HepG2 (cell line): ENCODE measurements around the gene GNAS-AS1. TPM values are rescaled to one million over a fixed set of nuclear protein-coding genes. Genes with fewer than 3 reads are reported as not detected.

ENCODE experiments used
- ATAC-seq: fragments of 200-7000 bp; cut with Tn5 transposase; 3 replicates; pipeline ENCODE4 v1.9.1; 2020; ENCODE audit warnings: mild to moderate bottlenecking, moderate library complexity
- BruUV-seq: library from RNA; stranded (reverse); fragments of 400-500 nt; replicated peaks from 2 replicates; lab custom pipeline; 2021; lab: Mats Ljungman, UMichigan
- CTCF ChIA-PET: fragments of 300-600 bp; formaldehyde crosslinking; extraction: SDS; loops from one replicate; lab custom pipeline; 2021; ENCODE audit warnings: low total read pairs, inconsistent platforms, low intra/inter-chr PET ratio; lab: Yijun Ruan, JAX
- POLR2A ChIA-PET: fragments of 350-600 bp; sonication (Branson Sonifier 250); formaldehyde crosslinking; loops from one replicate; lab custom pipeline; 2020; ENCODE audit warnings: antibody characterized with exemption, inconsistent platforms; lab: Yijun Ruan, JAX
- DNase-seq: peaks from one replicate; pipeline ENCODE4 v3.0.0-alpha.2; 2015; ENCODE audit warnings: low spot score
- FAIRE-seq: peaks from 3 replicates; lab custom pipeline; 2011; peaks lifted over from hg19 to GRCh38; lab: Jason Lieb, UNC
- H2AFZ ChIP-seq: one replicate; pipeline ENCODE4 v1.6.1; 2011; ENCODE audit warnings: low read length, inconsistent platforms
- H3K27ac ChIP-seq: fragments of 300-600 bp; 3 replicates; pipeline ENCODE4 v1.8.0; 2011; ENCODE audit warnings: mixed run types, mild to moderate bottlenecking, mixed read lengths, low read length, inconsistent platforms; ENCODE audit not compliant: insufficient read depth; ENCODE audit errors: extremely low read length
- H3K27me3 ChIP-seq, 2 experiments: fragments of 200-600 bp in 1 of 2; 2 replicates in 1 of 2; 3 replicates in 1 of 2; pipeline versions ENCODE4 v1.6.0 to v1.8.0; 2011; ENCODE audit warnings: low read length in 2 of 2, mild to moderate bottlenecking in 2 of 2, moderate library complexity in 2 of 2, inconsistent platforms in 1 of 2; ENCODE audit not compliant: insufficient read depth in 2 of 2, control insufficient read depth in 1 of 2
- H3K36me3 ChIP-seq, 2 experiments: fragments of 200-600 bp in 1 of 2; replicated peaks in 1 of 2; 2 replicates in 1 of 2; 3 replicates in 1 of 2; pipeline versions ENCODE4 v1.5.1 to v1.8.0; 2011; ENCODE audit warnings: low read length in 2 of 2, inconsistent platforms in 1 of 2; ENCODE audit not compliant: insufficient read depth in 2 of 2, control insufficient read depth in 1 of 2
- H3K4me1 ChIP-seq: 2 replicates; pipeline ENCODE4 v1.5.1; 2012; ENCODE audit warnings: low read length, inconsistent platforms; ENCODE audit not compliant: insufficient read depth
- H3K4me2 ChIP-seq: 2 replicates; pipeline ENCODE4 v1.6.0; 2011; ENCODE audit warnings: low read depth, low read length, inconsistent platforms
- H3K4me3 ChIP-seq, 3 experiments: fragments of 200-600 bp in 1 of 3; sonication (generic), shearing (Covaris generic) in 1 of 3; replicated peaks in 1 of 3; 2 replicates each; pipeline ENCODE4 v1.5.1; 2011 to 2016; ENCODE audit warnings: low read length in 3 of 3, inconsistent platforms in 2 of 3, low read depth in 2 of 3, mild to moderate bottlenecking in 2 of 3, control low read depth in 1 of 3, mixed read lengths in 1 of 3; ENCODE audit not compliant: insufficient read depth in 1 of 3
- H3K79me2 ChIP-seq: one replicate; pipeline ENCODE4 v1.6.1; 2011; ENCODE audit warnings: low read length, inconsistent platforms; ENCODE audit not compliant: insufficient read depth
- H3K9ac ChIP-seq: 2 replicates; pipeline ENCODE4 v1.6.0; 2011; ENCODE audit warnings: mild to moderate bottlenecking, low read depth, low read length, inconsistent platforms; ENCODE audit not compliant: insufficient read depth
- H3K9me3 ChIP-seq: 2 replicates; pipeline ENCODE4 v1.5.1; 2012; ENCODE audit warnings: mild to moderate bottlenecking, low read length
- H4K20me1 ChIP-seq: 2 replicates; pipeline ENCODE4 v1.6.0; 2011; ENCODE audit warnings: inconsistent platforms, mild to moderate bottlenecking, low read length, moderate library complexity; ENCODE audit not compliant: insufficient read depth
- ARID2 ChIP-seq: sonication (generic); formaldehyde crosslinking; IDR thresholded peaks from 2 replicates; pipeline ENCODE4 v1.8.1; 2022; ENCODE audit warnings: mild to moderate bottlenecking, missing genetic modification reagents, borderline replicate concordance
- CBX2 ChIP-seq, 2 experiments: fragments of 200-600 bp in 1 of 2; sonication (generic); formaldehyde crosslinking in 1 of 2; IDR thresholded peaks; 2 replicates each; pipeline versions ENCODE4 v1.7.0 to v1.8.1; 2018 to 2022; ENCODE audit warnings: low read depth in 2 of 2, low read length in 1 of 2, mild to moderate bottlenecking in 1 of 2, missing genetic modification reagents in 1 of 2
- EZH2 ChIP-seq: conservative IDR thresholded peaks from 2 replicates; pipeline ENCODE4 v1.6.1; 2012; ENCODE audit warnings: mild to moderate bottlenecking, low read depth, low read length, moderate library complexity
- GPN1 ChIP-seq: sonication (generic); formaldehyde crosslinking; IDR thresholded peaks from 2 replicates; pipeline ENCODE4 v1.5.1; 2020; ENCODE audit warnings: missing genetic modification reagents, borderline replicate concordance
- ZNF549 ChIP-seq: sonication (generic); formaldehyde crosslinking; IDR thresholded peaks from 2 replicates; pipeline ENCODE4 v1.5.0; 2020; ENCODE audit warnings: missing genetic modification reagents
- ZNF75D ChIP-seq: sonication (generic); formaldehyde crosslinking; IDR thresholded peaks from 2 replicates; pipeline ENCODE4 v1.8.1; 2023; ENCODE audit warnings: missing genetic modification reagents, mild to moderate bottlenecking, borderline replicate concordance
- WGBS: methylation state at CpG from one replicate; pipeline ENCODE4 v1.1.6; 2017; ENCODE audit warnings: low lambda C conversion rate; 5-methylcytosine and 5-hydroxymethylcytosine counted together
- in situ Hi-C: cut with HindIII; loops from 2 replicates; pipeline ENCODE4 v1.10.0; 2017; ENCODE audit warnings: low pct_unique_long_range_greater_than_20kb; ENCODE audit not compliant: extremely low pct_ligation_motif_present
- intact Hi-C: fragments of 100-400 bp; cut with micrococcal nuclease; formaldehyde crosslinking; loops from one replicate; pipeline ENCODE4 v1.10.0; 2022; ENCODE audit not compliant: unreplicated experiment
- polyA plus RNA-seq, 8 experiments: library from polyadenylated mRNA; depleted of rRNA in 3 of 8; stranded (reverse) in 7 of 8; unstranded in 1 of 8; fragments of >200 nt; fragmentation: Illumina TruSeq in 4 of 8; extraction: Trizol in 4 of 8; gene quantifications; 2 replicates each; pipeline versions ENCODE4 v1.2.1 to v1.2.3, GENCODE V29; 2011 to 2016; ENCODE audit warnings: low read depth in 4 of 8, missing spikeins in 1 of 8, mixed read lengths in 1 of 8; ENCODE audit not compliant: insufficient read depth in 1 of 8
- total RNA-seq, 5 experiments: library from RNA; depleted of rRNA; stranded (reverse); fragments of >200 nt; fragmentation: Illumina TruSeq; extraction: Trizol; gene quantifications; 2 replicates each; pipeline ENCODE4 v1.2.3, GENCODE V29; 2016; ENCODE audit warnings: low read depth in 1 of 5
- TF ChIP-seq, protein P1 (sequence below): sonication (generic); formaldehyde crosslinking; conservative IDR thresholded peaks from 2 replicates; pipeline ENCODE4 v1.8.0; 2022; ENCODE audit warnings: low read depth, missing genetic modification reagents
- TF ChIP-seq, protein P2 (sequence below): sonication (generic); formaldehyde crosslinking; IDR thresholded peaks from 2 replicates; pipeline ENCODE4 v1.5.1; 2020; ENCODE audit warnings: missing genetic modification reagents, mild to moderate bottlenecking, borderline replicate concordance
- TF ChIP-seq, protein P3 (sequence below): sonication (generic); formaldehyde crosslinking; IDR thresholded peaks from 2 replicates; pipeline ENCODE4 v1.4.0; 2020; ENCODE audit warnings: mild to moderate bottlenecking, missing genetic modification reagents

The GNAS-AS1 gene
- total and polyA plus RNA-seq, 2 of the 13 experiments (the other 11 are each of a cell fraction or from before 2014, with no cell fraction given): not detected

DNA sequence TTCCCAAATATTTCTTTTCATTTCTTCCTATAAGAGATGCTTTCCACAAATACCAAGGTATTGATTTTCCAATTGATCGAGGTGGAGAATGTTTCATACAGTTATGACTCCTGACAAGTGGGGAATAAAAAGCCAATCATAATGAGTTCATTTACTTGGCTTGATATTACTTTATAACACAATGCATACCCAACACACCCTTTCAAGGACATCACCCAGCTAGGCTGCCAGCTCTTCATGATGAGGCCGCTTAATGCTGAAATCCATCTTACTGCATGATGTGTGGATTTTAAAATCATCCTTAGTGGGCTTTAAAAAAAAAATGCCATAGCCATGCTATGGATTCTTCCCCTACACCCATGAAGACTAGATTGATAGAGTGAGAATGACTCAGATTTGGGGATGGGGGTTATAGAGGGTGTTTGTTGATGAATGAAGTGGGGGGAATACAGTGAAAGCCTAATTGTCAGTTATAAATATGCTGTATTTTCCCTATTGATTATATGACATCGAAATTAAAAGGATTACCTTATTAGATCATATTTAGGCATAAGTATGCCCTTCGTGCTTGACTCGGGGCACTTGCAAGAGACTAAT lies 75.9 kb downstream of the GNAS-AS1 start:
- FAIRE-seq (no peak), DNase-seq (no peak), ATAC-seq (no peak)
- H2AFZ ChIP-seq: no peak overlapping the region
- no peak overlapping the region for H3K27ac ChIP-seq
- 4% methylated on average over 5 of the region's 5 CpGs for WGBS
- TF ChIP-seq ARID2 (no peak), ZNF75D (CRISPR knock-in tag) (no peak), CBX2 (IDR thresholded peaks at IDR 0.05; ENCODE audit: low read depth, low read length) (no peak), CBX2 (CRISPR knock-in tag; IDR thresholded peaks at IDR 0.05; ENCODE audit: low read depth) (no peak), ZNF549 (no peak), GPN1 (no peak), EZH2 (no peak)
- TF ChIP-seq, protein P1, sequence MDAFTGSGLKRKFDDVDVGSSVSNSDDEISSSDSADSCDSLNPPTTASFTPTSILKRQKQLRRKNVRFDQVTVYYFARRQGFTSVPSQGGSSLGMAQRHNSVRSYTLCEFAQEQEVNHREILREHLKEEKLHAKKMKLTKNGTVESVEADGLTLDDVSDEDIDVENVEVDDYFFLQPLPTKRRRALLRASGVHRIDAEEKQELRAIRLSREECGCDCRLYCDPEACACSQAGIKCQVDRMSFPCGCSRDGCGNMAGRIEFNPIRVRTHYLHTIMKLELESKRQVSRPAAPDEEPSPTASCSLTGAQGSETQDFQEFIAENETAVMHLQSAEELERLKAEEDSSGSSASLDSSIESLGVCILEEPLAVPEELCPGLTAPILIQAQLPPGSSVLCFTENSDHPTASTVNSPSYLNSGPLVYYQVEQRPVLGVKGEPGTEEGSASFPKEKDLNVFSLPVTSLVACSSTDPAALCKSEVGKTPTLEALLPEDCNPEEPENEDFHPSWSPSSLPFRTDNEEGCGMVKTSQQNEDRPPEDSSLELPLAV (CRISPR knock-in tag): no peak
- TF ChIP-seq, protein P2, sequence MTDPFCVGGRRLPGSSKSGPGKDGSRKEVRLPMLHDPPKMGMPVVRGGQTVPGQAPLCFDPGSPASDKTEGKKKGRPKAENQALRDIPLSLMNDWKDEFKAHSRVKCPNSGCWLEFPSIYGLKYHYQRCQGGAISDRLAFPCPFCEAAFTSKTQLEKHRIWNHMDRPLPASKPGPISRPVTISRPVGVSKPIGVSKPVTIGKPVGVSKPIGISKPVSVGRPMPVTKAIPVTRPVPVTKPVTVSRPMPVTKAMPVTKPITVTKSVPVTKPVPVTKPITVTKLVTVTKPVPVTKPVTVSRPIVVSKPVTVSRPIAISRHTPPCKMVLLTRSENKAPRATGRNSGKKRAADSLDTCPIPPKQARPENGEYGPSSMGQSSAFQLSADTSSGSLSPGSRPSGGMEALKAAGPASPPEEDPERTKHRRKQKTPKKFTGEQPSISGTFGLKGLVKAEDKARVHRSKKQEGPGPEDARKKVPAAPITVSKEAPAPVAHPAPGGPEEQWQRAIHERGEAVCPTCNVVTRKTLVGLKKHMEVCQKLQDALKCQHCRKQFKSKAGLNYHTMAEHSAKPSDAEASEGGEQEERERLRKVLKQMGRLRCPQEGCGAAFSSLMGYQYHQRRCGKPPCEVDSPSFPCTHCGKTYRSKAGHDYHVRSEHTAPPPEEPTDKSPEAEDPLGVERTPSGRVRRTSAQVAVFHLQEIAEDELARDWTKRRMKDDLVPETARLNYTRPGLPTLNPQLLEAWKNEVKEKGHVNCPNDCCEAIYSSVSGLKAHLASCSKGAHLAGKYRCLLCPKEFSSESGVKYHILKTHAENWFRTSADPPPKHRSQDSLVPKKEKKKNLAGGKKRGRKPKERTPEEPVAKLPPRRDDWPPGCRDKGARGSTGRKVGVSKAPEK (CRISPR knock-in tag): no peak
- TF ChIP-seq, protein P3, sequence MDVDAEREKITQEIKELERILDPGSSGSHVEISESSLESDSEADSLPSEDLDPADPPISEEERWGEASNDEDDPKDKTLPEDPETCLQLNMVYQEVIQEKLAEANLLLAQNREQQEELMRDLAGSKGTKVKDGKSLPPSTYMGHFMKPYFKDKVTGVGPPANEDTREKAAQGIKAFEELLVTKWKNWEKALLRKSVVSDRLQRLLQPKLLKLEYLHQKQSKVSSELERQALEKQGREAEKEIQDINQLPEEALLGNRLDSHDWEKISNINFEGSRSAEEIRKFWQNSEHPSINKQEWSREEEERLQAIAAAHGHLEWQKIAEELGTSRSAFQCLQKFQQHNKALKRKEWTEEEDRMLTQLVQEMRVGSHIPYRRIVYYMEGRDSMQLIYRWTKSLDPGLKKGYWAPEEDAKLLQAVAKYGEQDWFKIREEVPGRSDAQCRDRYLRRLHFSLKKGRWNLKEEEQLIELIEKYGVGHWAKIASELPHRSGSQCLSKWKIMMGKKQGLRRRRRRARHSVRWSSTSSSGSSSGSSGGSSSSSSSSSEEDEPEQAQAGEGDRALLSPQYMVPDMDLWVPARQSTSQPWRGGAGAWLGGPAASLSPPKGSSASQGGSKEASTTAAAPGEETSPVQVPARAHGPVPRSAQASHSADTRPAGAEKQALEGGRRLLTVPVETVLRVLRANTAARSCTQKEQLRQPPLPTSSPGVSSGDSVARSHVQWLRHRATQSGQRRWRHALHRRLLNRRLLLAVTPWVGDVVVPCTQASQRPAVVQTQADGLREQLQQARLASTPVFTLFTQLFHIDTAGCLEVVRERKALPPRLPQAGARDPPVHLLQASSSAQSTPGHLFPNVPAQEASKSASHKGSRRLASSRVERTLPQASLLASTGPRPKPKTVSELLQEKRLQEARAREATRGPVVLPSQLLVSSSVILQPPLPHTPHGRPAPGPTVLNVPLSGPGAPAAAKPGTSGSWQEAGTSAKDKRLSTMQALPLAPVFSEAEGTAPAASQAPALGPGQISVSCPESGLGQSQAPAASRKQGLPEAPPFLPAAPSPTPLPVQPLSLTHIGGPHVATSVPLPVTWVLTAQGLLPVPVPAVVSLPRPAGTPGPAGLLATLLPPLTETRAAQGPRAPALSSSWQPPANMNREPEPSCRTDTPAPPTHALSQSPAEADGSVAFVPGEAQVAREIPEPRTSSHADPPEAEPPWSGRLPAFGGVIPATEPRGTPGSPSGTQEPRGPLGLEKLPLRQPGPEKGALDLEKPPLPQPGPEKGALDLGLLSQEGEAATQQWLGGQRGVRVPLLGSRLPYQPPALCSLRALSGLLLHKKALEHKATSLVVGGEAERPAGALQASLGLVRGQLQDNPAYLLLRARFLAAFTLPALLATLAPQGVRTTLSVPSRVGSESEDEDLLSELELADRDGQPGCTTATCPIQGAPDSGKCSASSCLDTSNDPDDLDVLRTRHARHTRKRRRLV (CRISPR knock-in tag): no peak
- in situ Hi-C loops: no loop called here
- no peaks in the 10 kb centered on the region for H3K79me2 ChIP-seq
- no peak overlapping the region for H3K4me3 ChIP-seq
- H3K36me3 ChIP-seq: no peaks in the 10 kb centered on the region
- POLR2A ChIA-PET: no interaction called here
- H3K4me2 ChIP-seq: no peak overlapping the region
- no peaks in the 10 kb centered on the region for H4K20me1 ChIP-seq
- H3K27me3 ChIP-seq: peaks cover 12 to 48% of the 10 kb centered on the region in 2 experiments; a peak in 4 of 5 replicates
- CTCF ChIA-PET: no interaction called here
- no peaks in the 10 kb centered on the region for H3K4me1 ChIP-seq
- no peak overlapping the region for H3K9ac ChIP-seq
- intact Hi-C loops: no loop called here
- H3K9me3 ChIP-seq: no peaks in the 10 kb centered on the region
- no TSS peak for BruUV-seq
